Stimulated activated CD8-positive, alpha-beta memory T cell treated with anti-CD3 and anti-CD28 coated beads, Interleukin-7, amount 100 ng/mL, for 48 hours (primary cell): ENCODE results near the gene KCNMB2.
"Not testable (repeated sequence)": the region's sequence is repeated elsewhere in the genome, so short reads cannot be mapped to it uniquely, and the experiment has no call there.

ENCODE experiments used
- DNase-seq, 2 donors: peaks; one replicate each; pipeline ENCODE4 v3.0.0-alpha.2; 2020; ENCODE audit warnings: low read depth in 1 of 2; ENCODE audit errors: extremely low read depth in 1 of 2

KCNMB2 gene

GRCh38 chr3:178536211-178537079 lies at the start of gene KCNMB2:
Gene KCNMB2, plus strand, starts transcription at chr3:178536436.
- DNase-seq, result no peak

- DNase-seq, result no peak
Measured at GRCh38 chr3:178486903-178487302, 49.3 kb upstream of the KCNMB2 start.

GRCh38 chr3:178487752-178488151 lies 48.5 kb upstream of the KCNMB2 start:
- DNase-seq, result no peak

- no peak for DNase-seq
Measured at GRCh38 chr3:178491751-178492150, 44.5 kb upstream of the KCNMB2 start.

GRCh38 chr3:178492491-178492890 lies 43.7 kb upstream of the KCNMB2 start:
- no peak for DNase-seq

GRCh38 chr3:178494386-178494785 lies 41.9 kb upstream of the KCNMB2 start:
- DNase-seq, result no peak

GRCh38 chr3:178496911-178497310 lies 39.3 kb upstream of the KCNMB2 start:
- DNase-seq, result no peak

GRCh38 chr3:178498871-178499270 lies 37.4 kb upstream of the KCNMB2 start:
- no peak for DNase-seq

- no peak for DNase-seq
Measured at GRCh38 chr3:178500631-178501030, 35.6 kb upstream of the KCNMB2 start.

- no peak for DNase-seq
Measured at GRCh38 chr3:178504128-178504527, 32.1 kb upstream of the KCNMB2 start.

- no peak for DNase-seq
Measured at GRCh38 chr3:178505832-178506231, 30.4 kb upstream of the KCNMB2 start.

GRCh38 chr3:178507507-178508442 lies 28.5 kb upstream of the KCNMB2 start:
- DNase-seq, result no peak

- no peak for DNase-seq
Measured at GRCh38 chr3:178508443-178508825, 27.8 kb upstream of the KCNMB2 start.

- DNase-seq, result no peak
Measured at GRCh38 chr3:178510496-178510895, 25.7 kb upstream of the KCNMB2 start.

GRCh38 chr3:178512647-178513046 lies 23.6 kb upstream of the KCNMB2 start:
- DNase-seq, result no peak

- DNase-seq, result no peak
Measured at GRCh38 chr3:178513546-178514380, 22.5 kb upstream of the KCNMB2 start.

- no peak for DNase-seq
Measured at GRCh38 chr3:178514401-178514800, 21.8 kb upstream of the KCNMB2 start.

GRCh38 chr3:178515076-178515744 lies 21.0 kb upstream of the KCNMB2 start:
- not testable (repeated sequence) for DNase-seq

GRCh38 chr3:178517665-178518334 lies 18.4 kb upstream of the KCNMB2 start:
- no peak for DNase-seq
